SU-DHL-6 (cell line): ENCODE results near the gene HOMER3.
"Not testable (repeated sequence)": the region's sequence is repeated elsewhere in the genome, so short reads cannot be mapped to it uniquely, and the experiment has no call there.

ENCODE experiments used
- H2AFZ ChIP-seq: fragments of 200-600 bp; sonication (generic); 2 replicates; pipeline ENCODE4 v1.6.1; 2014; ENCODE audit warnings: low read depth, mild to moderate bottlenecking, moderate library complexity, mixed read lengths, antibody characterized with exemption, low read length; ENCODE audit not compliant: severe bottlenecking
- H3F3A ChIP-seq: fragments of 200-600 bp; shearing (Covaris generic); 2 replicates; pipeline ENCODE4 v1.6.0; 2016; ENCODE audit warnings: antibody characterized with exemption, mild to moderate bottlenecking; ENCODE audit not compliant: insufficient read depth
- H3K27ac ChIP-seq: fragments of 200-600 bp; sonication (generic); 2 replicates; pipeline ENCODE4 v1.5.1; 2016; ENCODE audit warnings: low read depth, mild to moderate bottlenecking, low read length, moderate library complexity, mixed read lengths
- H3K27me3 ChIP-seq: fragments of 200-600 bp; sonication (generic), shearing (Covaris generic); 2 replicates; pipeline ENCODE4 v1.6.0; 2014; ENCODE audit warnings: mild to moderate bottlenecking, low read length
- H3K36me3 ChIP-seq: fragments of 200-600 bp; sonication (generic); 2 replicates; pipeline ENCODE4 v1.6.1; 2014; ENCODE audit warnings: mild to moderate bottlenecking, low read length, mixed read lengths
- H3K4me2 ChIP-seq: fragments of 300-600, 200-600 bp; shearing (Covaris generic), sonication (generic); 2 replicates; pipeline ENCODE4 v1.6.0; 2014; ENCODE audit warnings: low read length, low read depth, mild to moderate bottlenecking; ENCODE audit not compliant: poor library complexity, severe bottlenecking
- H3K4me3 ChIP-seq: fragments of 200-600 bp; sonication (generic); 2 replicates; pipeline ENCODE4 v1.5.1; 2014; ENCODE audit warnings: antibody characterized with exemption, low read length, mild to moderate bottlenecking, mixed read lengths; ENCODE audit not compliant: insufficient read depth, poor library complexity, severe bottlenecking
- H3K79me2 ChIP-seq: fragments of 200-600 bp; sonication (generic); 2 replicates; pipeline ENCODE4 v1.6.1; 2014; ENCODE audit warnings: mild to moderate bottlenecking, low read length, moderate library complexity; ENCODE audit not compliant: insufficient read depth
- H3K9ac ChIP-seq: fragments of 200-600 bp; sonication (generic); 2 replicates; pipeline ENCODE4 v1.7.0; 2014; ENCODE audit warnings: mild to moderate bottlenecking, low read length
- H3K9me2 ChIP-seq: fragments of 200-600 bp; sonication (generic); replicated peaks from 2 replicates; pipeline ENCODE4 v1.6.1; 2014; ENCODE audit warnings: low read length; ENCODE audit not compliant: insufficient read depth
- H3K9me3 ChIP-seq: fragments of 200-600 bp; sonication (generic); 2 replicates; pipeline ENCODE4 v1.6.1; 2014; ENCODE audit warnings: low read length, mixed read lengths; ENCODE audit not compliant: insufficient read depth
- H4K20me1 ChIP-seq: fragments of 200-600 bp; sonication (generic); 2 replicates; pipeline ENCODE4 v1.6.1; 2014; ENCODE audit warnings: low read depth, mild to moderate bottlenecking, antibody characterized with exemption, low read length, moderate library complexity, mixed read lengths
- EZH2phosphoT487 ChIP-seq: fragments of 200-600 bp; sonication (generic), shearing (Covaris generic); conservative IDR thresholded peaks from 2 replicates; pipeline ENCODE4 v1.6.1; 2018; ENCODE audit warnings: mild to moderate bottlenecking, antibody characterized with exemption, low read length, moderate library complexity, mixed read lengths
- TF ChIP-seq, protein P1 (sequence below): fragments of 200-600 bp; sonication (generic); IDR thresholded peaks from one replicate; pipeline ENCODE4 v1.5.1; 2017; ENCODE audit warnings: antibody characterized with exemption, mild to moderate bottlenecking, low read length, moderate library complexity; ENCODE audit not compliant: insufficient read depth, poor library complexity, severe bottlenecking

The HOMER3 gene

GRCh38 chr19:18904334-18905057, 36.5 kb downstream of the HOMER3 start:
- H3K4me3 ChIP-seq, result no peak overlapping the region
- TF ChIP-seq EZH2phosphoT487, result no peak
- TF ChIP-seq, protein P1, sequence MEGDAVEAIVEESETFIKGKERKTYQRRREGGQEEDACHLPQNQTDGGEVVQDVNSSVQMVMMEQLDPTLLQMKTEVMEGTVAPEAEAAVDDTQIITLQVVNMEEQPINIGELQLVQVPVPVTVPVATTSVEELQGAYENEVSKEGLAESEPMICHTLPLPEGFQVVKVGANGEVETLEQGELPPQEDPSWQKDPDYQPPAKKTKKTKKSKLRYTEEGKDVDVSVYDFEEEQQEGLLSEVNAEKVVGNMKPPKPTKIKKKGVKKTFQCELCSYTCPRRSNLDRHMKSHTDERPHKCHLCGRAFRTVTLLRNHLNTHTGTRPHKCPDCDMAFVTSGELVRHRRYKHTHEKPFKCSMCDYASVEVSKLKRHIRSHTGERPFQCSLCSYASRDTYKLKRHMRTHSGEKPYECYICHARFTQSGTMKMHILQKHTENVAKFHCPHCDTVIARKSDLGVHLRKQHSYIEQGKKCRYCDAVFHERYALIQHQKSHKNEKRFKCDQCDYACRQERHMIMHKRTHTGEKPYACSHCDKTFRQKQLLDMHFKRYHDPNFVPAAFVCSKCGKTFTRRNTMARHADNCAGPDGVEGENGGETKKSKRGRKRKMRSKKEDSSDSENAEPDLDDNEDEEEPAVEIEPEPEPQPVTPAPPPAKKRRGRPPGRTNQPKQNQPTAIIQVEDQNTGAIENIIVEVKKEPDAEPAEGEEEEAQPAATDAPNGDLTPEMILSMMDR, result no peak
- H3K36me3 ChIP-seq, result no peaks in the 10 kb centered on the region
- no peaks in the 10 kb centered on the region for H3K27me3 ChIP-seq
- no peak overlapping the region for H2AFZ ChIP-seq
- H3K27ac ChIP-seq, result no peak overlapping the region
- no peak overlapping the region for H3K4me2 ChIP-seq
- no peaks in the 10 kb centered on the region for H4K20me1 ChIP-seq
- no peaks in the 10 kb centered on the region for H3K79me2 ChIP-seq
- H3K9ac ChIP-seq, result no peak overlapping the region
- no peaks in the 10 kb centered on the region for H3F3A ChIP-seq
- H3K9me3 ChIP-seq, result no peaks in the 10 kb centered on the region
- no peaks in the 10 kb centered on the region for H3K9me2 ChIP-seq

DNA sequence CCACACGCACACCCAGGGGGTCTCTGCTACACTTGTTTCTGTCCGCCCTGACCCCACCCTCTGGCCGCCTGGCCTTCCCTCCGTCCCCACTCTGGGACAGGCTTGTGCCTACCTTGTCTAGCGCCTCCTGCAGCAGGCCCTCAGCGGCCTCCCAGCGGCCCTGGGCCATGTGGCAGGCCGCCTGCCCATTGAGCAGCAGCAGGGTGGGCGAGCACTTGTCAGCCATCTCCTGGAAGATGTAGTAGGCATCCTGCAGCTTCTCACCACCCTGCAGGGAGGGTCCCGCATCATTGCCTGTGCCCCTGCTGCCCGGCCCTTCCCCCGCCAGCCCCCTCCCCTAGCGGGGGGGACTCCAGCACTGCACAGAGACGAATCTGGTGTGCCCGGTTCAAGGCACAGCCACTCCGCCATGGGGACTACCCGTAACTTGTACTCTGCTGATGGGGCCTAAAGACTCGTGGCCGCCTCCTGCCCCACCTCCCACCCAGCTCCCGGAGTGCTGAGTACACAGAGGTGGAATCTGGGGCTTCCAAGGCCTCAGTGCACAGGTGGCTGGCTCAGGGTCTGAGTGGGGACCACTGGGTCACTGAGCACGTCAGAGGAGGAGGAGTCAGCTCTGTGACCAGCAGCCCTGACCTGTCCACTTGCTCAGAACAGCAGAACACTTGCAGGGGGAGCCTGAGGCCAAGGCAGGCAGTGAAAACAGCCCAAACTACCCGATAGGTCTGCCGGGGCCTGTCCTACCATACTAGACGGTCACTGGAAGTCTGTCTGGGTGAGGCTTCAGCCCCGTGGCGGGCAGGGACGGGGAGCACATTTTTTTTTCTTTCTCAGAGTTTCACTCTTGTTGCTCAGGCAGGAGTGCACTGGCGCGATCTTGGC, 37.6 kb downstream of the HOMER3 start:
- Histone ChIP-seq H3K36me3 (no peaks in the 10 kb centered on the region), H3K27me3 (no peaks in the 10 kb centered on the region), H3K4me3 (no peak overlapping the region), H3K79me2 (no peaks in the 10 kb centered on the region), H4K20me1 (no peaks in the 10 kb centered on the region), H3K9ac (no peak overlapping the region), H3K4me2 (no peak overlapping the region), H3K9me2 (no peaks in the 10 kb centered on the region), H3K27ac (no peak overlapping the region), H2AFZ (no peak overlapping the region), H3F3A (no peaks in the 10 kb centered on the region), H3K9me3 (no peaks in the 10 kb centered on the region)
- TF ChIP-seq EZH2phosphoT487, result no peak
- TF ChIP-seq, protein P1, result no peak

GRCh38 chr19:18902519-18902918, 38.5 kb downstream of the HOMER3 start:
- H4K20me1 ChIP-seq, H3K4me2 ChIP-seq, H3K79me2 ChIP-seq, H3K27ac ChIP-seq, H2AFZ ChIP-seq, H3K27me3 ChIP-seq, H3K9me2 ChIP-seq, H3K9me3 ChIP-seq, H3K9ac ChIP-seq, H3K36me3 ChIP-seq, H3K4me3 ChIP-seq, H3F3A ChIP-seq: not testable (repeated sequence)

DNA sequence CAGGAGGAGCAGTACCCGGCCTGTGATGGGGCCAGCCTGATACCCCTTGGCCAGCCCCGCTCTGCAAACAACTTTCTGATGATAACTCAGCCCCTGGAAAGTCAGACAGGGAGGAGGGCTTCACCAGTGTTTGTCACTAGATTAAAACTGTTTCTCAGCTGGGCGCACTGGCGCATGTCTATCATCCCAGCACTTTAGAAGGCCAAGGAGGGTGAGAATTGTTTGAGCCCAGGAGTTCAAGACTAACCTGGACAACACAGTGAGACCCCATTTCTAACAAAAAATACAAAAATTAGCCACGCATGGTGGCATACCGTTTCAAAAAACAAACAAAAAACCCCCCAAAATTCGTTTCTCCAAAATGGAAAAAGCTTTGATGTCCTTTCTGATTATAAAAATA, 39.5 kb downstream of the HOMER3 start:
- Histone ChIP-seq H3K9ac (no peak overlapping the region), H3K9me2 (no peaks in the 10 kb centered on the region), H3K79me2 (no peaks in the 10 kb centered on the region), H3K36me3 (no peaks in the 10 kb centered on the region), H3K27me3 (no peaks in the 10 kb centered on the region), H3K4me3 (no peak overlapping the region), H3K9me3 (no peaks in the 10 kb centered on the region), H3K4me2 (no peak overlapping the region), H3F3A (no peaks in the 10 kb centered on the region), H3K27ac (no peak overlapping the region), H4K20me1 (no peaks in the 10 kb centered on the region), H2AFZ (no peak overlapping the region)
- TF ChIP-seq EZH2phosphoT487, result no peak
- TF ChIP-seq, protein P1, result no peak
